ES-I3 (cell line): Measurements from ENCODE around the gene CADM2.
"Not testable (repeated sequence)": the region's sequence is repeated elsewhere in the genome, so short reads cannot be mapped to it uniquely, and the experiment has no call there.

Experiments used
- H3K36me3 ChIP-seq: 2 replicates; pipeline ENCODE4 v1.6.1; 2013; ENCODE audit warnings: mild to moderate bottlenecking, low read length, control low read depth, moderate library complexity; ENCODE audit not compliant: insufficient read depth
- H3K4me1 ChIP-seq: 2 replicates; pipeline ENCODE4 v1.6.1; 2013; ENCODE audit warnings: mild to moderate bottlenecking, control low read depth, low read length; ENCODE audit not compliant: insufficient read depth
- H3K9ac ChIP-seq: 2 replicates; pipeline ENCODE4 v1.6.1; 2013; ENCODE audit warnings: low read depth, mild to moderate bottlenecking, low read length, moderate library complexity
- H3K9me3 ChIP-seq: 2 replicates; pipeline ENCODE4 v1.6.1; 2013; ENCODE audit warnings: mild to moderate bottlenecking, low read length, moderate library complexity; ENCODE audit not compliant: control insufficient read depth, insufficient read depth

The CADM2 gene

DNA sequence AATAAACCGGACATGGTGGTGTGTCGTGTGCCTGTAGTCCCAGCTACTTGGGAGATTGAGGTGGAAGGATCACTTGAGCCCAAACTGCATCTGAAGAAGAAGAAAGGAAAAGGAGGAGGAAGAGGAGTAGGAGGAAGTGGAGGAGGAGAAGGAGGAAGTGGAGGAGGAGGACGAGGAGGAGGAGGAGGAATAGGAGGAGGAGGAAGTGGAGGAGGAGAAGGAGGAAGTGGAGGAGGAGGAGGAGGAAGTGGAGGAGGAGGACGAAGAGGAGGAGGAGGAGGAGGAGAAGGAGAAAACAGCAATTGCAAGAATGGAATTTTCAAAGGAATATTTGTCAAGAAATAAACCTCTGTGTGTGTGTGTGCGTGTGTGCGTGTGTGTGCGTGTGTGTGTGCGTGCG, 528.6 kb downstream of the CADM2 start:
- Histone ChIP-seq H3K36me3 (no peaks in the 10 kb centered on the region), H3K9me3 (no peaks in the 10 kb centered on the region), H3K9ac (no peak overlapping the region), H3K4me1 (no peaks in the 10 kb centered on the region)

DNA sequence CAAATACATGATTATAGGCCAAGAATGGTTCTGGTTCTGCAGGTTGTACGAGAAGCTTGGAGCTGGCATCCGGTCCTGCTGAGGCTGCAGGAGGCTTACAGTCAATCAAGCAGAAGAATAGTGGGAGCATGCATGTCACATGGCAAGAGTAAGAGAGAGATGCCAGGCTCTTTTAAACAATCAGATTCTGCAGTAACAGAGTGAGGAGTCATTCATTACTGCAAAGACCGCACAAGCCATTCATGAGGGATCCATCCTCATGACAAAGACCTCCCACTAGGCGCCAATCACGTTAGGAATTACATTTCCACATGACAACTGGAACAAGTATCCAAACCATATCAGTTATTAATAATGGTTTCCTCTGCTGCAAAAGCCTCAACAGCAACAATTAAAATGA, 536.8 kb downstream of the CADM2 start:
- Histone ChIP-seq H3K36me3 (no peaks in the 10 kb centered on the region), H3K9ac (no peak overlapping the region), H3K9me3 (no peaks in the 10 kb centered on the region), H3K4me1 (no peaks in the 10 kb centered on the region)

DNA sequence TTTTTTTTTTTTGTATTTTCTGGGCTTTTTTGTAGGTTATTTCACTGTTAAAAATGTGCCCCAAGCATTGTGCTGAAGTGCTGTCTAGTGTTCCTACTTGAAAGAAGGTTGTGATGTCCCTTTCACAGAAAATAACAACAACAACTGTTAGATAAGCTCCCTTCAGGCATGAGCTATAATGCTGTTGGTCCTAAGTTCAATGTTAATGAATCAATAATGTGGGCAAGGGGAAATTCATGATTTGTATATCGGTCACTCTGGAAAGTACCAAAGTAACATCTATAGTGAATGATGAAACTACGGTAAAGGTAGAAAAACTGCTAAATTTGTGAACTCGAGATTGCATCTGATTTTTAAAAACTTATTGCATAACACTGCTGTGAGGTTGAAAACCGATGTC, 539.4 kb downstream of the CADM2 start:
- Histone ChIP-seq H3K4me1 (no peaks in the 10 kb centered on the region), H3K9me3 (no peaks in the 10 kb centered on the region), H3K9ac (no peak overlapping the region), H3K36me3 (no peaks in the 10 kb centered on the region)

DNA sequence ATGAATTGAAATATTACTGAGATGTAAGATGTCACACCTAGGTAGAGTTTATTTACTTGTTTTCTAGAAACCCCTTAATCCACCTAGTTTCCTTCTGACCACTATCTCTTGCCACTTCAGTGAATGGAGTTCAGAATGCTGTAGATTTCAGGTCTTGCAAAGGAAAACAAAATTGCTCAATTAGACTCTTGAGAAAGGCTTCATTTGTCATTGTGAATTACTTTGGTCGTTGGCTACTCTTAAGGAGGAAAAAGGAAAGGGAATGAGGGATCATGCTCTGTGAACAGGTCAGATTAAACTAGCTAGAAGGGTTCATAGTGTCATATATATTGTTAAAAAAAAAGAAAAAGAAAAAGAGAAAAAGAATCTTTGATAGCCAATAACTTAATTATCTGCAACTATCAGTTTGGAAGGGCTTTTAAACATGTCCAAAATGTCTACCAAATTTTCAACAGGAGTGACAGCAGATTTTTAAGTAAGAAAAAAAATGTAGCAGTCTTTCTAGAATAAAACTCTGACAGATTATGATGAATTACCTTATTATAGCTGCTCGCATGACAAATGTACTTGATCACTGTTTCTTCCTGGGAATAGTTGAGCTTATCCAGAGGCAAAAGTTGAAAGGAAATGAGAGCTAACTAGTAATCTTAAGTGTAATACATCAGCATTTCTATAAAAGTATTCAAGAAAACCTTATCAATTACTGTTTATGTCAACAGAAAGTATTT, 543.5 kb downstream of the CADM2 start:
- no peaks in the 10 kb centered on the region for H3K36me3 ChIP-seq
- H3K9ac ChIP-seq = no peak overlapping the region
- no peaks in the 10 kb centered on the region for H3K9me3 ChIP-seq
- no peaks in the 10 kb centered on the region for H3K4me1 ChIP-seq

DNA sequence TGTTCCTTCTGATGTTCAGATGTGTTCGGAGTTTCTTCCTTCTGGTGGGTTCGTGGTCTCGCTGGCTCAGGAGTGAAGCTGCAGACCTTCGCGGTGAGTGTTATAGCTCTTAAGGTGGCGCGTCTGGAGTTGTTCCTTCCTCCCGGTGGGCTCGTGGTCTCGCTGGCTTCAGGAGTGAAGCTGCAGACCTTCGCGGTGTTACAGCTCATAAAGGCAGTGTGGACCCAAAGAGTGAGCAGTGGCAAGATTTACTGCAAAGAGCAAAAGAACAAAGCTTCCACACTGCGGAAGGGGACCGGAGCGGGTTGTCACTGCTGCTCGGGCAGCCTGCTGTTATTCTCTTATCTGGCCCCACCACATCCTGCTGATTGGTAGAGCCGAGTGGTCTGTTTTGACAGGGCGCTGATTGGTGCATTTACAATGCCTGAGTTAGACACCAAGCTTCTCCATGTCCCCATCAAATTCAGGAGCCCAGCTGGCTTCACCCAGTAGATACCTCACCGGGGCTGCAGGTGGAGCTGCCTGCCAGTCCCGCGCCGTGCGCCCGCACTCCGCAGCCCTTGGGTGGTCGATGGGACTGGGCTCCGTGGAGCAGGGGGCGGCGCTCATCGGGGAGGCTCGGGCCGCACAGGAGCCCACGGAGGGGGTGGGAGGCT, 545.5 kb downstream of the CADM2 start:
- not testable (repeated sequence) for H3K4me1 ChIP-seq, H3K9me3 ChIP-seq, H3K36me3 ChIP-seq
- H3K9ac ChIP-seq = peak overlapping the region; percentile 27; the same call in 1 of the 2 replicates

DNA sequence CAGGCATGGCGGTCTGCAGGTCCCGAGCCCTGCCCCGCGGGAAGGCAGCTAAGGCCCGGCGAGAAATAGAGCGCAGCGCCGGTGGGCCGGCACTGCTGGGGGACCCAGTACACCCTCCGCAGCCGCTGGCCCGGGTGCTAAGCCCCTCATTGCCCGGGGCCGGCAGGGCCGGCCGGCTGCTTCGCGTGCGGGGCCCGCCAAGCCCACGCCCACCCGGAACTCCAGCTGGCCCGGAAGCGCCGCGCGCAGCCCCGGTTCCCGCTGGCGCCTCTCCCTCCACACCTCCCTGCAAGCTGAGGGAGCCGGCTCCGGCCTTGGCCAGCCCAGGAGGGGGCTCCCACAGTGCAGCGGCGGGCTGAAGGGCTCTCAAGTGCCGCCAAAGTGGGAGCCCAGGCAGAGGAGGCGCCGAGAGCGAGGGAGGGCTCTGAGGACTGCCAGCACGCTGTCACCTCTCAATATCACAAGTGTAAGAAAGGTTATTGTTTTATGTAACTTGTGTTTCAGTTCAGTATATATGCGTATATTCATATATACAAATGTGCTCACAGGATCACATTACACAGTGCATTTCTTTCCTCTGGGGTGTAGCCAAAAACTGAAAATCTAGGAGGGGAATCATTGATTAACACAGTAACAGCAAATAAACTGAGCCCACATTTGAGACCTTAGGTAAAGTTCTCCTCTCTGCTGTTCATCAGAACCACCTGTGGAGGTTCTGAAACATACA, 546.2 kb downstream of the CADM2 start:
- H3K36me3 ChIP-seq, H3K9me3 ChIP-seq, H3K4me1 ChIP-seq: not testable (repeated sequence)
- H3K9ac ChIP-seq = peak overlapping the region; percentile 40; the same call in 1 of the 2 replicates

DNA sequence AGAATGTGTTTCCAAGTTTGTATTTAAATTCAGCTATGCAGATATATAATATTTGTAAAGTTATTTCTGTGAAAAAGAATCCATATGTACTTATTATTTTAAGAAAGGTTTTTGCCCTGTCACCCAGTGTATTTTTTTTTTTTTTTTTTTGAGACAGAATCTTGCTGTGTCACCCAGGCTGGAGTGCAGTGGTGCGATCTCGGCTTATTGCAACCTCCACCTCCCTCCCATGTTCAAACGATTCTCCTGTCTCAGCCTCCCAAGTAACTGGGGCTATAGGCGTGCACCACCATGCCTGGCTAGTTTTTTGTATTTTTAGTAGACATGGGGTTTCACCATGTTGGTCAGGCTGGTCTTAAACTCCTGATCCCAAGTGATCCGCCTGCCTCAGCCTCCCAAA, 548.3 kb downstream of the CADM2 start:
- H3K36me3 ChIP-seq, H3K9me3 ChIP-seq, H3K4me1 ChIP-seq, H3K9ac ChIP-seq: not testable (repeated sequence)

DNA sequence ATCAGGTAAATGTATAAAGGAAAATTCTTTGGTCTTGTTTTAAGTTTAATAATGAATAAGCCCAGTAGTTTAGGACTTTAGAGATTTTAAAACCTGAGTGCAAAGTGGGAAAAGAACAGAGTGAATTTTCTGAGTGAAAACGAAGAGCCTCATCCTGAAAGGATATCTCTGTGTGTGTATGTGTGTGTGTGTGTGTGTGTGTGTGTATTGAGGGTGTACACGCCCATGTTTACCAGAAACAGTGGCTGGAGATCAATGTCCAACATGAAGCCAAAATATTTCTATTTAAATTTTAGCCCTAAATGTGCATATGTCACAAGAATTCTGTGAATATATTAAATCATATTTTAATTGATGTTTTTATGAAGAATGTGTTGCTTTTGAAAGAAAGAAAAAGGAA, 549.9 kb downstream of the CADM2 start:
- H3K36me3 ChIP-seq = no peaks in the 10 kb centered on the region
- no peaks in the 10 kb centered on the region for H3K9me3 ChIP-seq
- H3K4me1 ChIP-seq = no peaks in the 10 kb centered on the region
- no peak overlapping the region for H3K9ac ChIP-seq

DNA sequence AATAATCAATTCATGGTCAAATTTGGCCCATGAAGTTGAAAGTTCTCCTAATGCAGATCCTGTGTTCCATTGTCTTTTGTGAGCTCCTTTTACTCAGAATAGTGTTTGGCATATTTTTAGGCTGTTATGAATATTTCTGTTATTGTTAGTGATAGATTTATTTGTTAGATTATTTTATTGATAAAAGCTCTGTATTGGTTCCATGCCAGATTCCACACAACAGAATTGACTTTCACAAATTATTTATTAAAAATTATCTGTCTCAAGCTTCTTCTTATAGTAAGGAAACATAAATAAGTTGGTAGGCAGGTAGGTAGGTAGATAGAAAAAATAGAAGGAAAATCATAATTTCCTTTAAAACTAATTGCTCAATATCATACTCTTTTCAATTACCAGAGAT, 557.4 kb downstream of the CADM2 start:
- no peak overlapping the region for H3K9ac ChIP-seq
- no peaks in the 10 kb centered on the region for H3K4me1 ChIP-seq
- no peaks in the 10 kb centered on the region; the same call in 1 of the 2 replicates for H3K36me3 ChIP-seq
- no peaks in the 10 kb centered on the region for H3K9me3 ChIP-seq

DNA sequence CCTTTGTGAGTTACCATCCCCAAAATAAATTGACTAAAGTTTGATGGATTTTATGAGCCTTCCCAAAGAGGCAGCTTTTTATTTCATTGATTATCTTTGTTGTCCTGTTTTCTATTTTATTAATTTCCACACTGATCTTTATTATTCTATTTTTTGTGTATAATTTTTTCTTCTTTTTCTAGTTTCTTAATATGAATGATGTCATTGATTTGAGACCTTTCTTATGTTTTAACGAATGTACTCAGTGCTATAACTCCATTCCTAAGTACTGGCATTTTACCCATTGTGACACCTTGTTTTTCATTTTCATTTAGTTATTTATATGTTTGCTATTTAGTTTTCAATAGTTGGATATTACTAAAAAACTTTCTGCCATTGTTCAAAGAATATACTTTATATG, 565.3 kb downstream of the CADM2 start:
- H3K4me1 ChIP-seq = no peaks in the 10 kb centered on the region
- no peaks in the 10 kb centered on the region for H3K36me3 ChIP-seq
- no peaks in the 10 kb centered on the region for H3K9me3 ChIP-seq
- H3K9ac ChIP-seq = no peak overlapping the region

DNA sequence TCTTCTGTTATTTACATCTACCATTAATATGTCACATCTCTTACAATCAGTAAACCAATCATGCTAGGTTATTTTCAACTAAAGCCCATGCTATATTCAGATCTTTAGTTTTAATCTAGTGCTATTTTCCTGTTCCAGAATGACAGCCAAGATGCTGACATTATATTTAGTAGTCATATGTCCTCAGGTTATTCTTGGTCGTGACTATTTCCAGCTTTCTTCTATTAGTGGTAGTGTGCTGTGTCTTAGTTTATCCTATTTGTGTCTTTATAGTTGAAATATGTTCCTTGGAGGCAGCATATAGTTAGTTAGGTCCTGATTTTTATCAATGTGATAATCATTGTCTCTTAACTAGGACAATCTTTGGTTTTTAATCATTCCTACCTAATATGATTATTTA, 566.5 kb downstream of the CADM2 start:
- Histone ChIP-seq H3K9me3 (no peaks in the 10 kb centered on the region), H3K36me3 (no peaks in the 10 kb centered on the region), H3K9ac (no peak overlapping the region), H3K4me1 (no peaks in the 10 kb centered on the region)

DNA sequence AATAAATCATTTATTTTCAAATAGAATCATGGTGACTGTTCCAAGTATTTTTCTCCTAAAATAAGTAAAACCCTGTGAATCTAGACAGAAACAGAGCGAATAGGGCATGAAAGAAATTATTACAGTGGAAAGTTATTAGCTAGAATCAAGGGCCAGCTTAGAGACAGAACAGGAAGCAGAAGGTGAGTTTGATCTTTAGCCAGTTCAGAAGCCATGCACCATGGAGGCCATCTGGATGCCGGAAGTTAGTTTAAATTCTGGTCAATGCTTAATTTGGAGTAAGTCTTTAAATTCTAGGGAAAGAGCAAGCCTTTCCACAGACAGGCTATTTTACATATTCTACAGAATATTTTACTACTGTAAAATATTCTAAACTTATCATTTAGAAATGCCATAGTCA, 574.8 kb downstream of the CADM2 start:
- H3K9ac ChIP-seq = no peak overlapping the region
- H3K4me1 ChIP-seq = no peaks in the 10 kb centered on the region
- H3K9me3 ChIP-seq = no peaks in the 10 kb centered on the region
- no peaks in the 10 kb centered on the region for H3K36me3 ChIP-seq

DNA sequence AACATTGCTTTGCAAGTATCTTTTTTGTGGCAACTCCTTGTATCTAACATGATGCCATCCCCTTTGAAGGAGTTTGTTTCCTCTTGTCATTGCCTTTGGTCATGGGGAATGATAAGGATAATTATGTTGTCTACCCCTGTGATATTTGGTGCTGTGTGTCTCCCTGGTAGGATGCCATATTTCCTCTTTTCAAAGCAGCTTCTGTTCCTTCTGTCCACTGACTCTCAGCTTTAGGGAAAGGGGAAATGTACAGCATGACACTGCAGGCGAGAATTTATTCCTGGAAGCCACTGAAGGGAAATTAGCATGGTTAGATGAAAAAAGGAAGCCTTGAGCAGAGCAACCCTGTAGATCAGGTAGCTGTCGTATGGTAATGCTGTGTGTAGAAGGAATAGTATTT, 576.7 kb downstream of the CADM2 start:
- H3K36me3 ChIP-seq = no peaks in the 10 kb centered on the region
- no peaks in the 10 kb centered on the region for H3K4me1 ChIP-seq
- no peak overlapping the region for H3K9ac ChIP-seq
- no peaks in the 10 kb centered on the region for H3K9me3 ChIP-seq

DNA sequence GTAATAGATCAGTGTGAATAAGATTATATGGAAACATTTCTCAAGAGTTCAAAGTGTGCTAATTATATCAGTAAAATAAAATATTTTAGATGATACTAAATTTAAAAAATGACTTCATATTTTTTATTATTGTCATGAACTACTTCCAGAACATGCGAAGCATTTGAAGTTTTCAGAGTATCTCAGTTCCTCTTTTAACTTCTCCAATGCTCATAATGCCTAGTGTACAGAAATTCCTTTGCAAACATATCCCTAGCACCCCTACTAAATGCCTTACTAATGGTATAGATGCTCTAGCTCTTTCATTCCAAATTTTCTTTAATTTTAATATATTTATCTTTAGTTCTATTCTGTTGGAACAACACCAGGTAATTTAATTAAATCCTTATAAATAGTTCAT, 580.4 kb downstream of the CADM2 start:
- Histone ChIP-seq H3K9ac (no peak overlapping the region), H3K4me1 (no peaks in the 10 kb centered on the region), H3K9me3 (no peaks in the 10 kb centered on the region), H3K36me3 (no peaks in the 10 kb centered on the region)

DNA sequence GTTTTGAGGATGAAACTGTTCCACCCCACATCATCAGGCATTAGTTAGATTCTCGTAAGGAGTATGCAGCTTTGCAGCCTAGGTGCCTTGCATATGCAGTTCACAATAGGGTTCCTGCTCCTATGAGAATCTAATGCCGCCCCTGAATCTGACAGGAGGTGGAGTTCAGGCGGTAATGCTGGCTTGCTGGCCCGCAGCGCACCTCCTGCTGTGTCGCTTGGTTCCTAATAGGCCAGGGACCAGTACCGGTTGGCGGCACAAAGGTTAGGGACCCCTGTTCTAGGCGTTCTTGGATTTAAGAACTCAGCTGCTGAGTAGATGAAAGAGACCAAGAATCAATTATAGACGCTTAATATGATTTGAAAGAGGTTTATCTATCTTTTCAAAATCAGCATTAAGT, 595.4 kb downstream of the CADM2 start:
- no peaks in the 10 kb centered on the region for H3K4me1 ChIP-seq
- H3K9me3 ChIP-seq = no peaks in the 10 kb centered on the region; the same call in 1 of the 2 replicates
- no peaks in the 10 kb centered on the region for H3K36me3 ChIP-seq
- no peak overlapping the region for H3K9ac ChIP-seq
